Stimulated activated CD8-positive, alpha-beta memory T cell treated with anti-CD3 and anti-CD28 coated beads, Interleukin-15, amount 100 ng/mL, for 48 hours (primary cell): ENCODE results near the gene HOXC12.

Experiments
- DNase-seq, 2 donors: peaks; one replicate each; pipeline ENCODE4 v3.0.0-alpha.2; 2020; ENCODE audit warnings: low read depth in 2 of 2

HOXC12 gene

DNA sequence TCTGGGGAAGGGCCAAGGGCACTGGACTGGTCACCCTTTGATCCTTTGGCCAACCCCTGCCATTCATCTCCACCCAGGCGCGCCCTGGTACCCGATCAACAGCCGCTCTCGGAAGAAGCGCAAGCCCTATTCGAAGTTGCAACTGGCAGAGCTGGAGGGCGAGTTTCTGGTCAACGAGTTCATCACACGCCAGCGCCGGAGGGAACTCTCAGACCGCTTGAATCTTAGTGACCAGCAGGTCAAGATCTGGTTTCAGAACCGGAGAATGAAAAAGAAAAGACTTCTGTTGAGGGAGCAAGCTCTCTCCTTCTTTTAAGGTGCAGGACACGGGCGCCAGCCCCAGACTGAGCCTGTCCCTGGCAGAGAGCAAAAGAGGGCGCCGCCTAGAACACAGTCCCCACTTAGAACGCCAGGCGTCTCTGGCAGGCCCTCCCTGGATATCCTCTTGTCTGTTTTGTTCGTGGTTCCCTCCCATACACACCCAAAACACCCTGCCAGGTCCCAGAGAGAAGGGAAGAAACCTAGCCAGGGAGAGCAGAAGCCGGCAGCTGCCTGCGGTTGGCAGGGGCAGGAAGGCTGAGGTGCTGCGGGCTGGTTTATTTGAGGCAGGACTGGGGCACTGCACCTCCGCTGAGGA lies 1.7 kb downstream of the HOXC12 start:
- DNase-seq: no peak

- DNase-seq: no peak
Observed at GRCh38 chr12:53956914-53957536, 2.3 kb downstream of the HOXC12 start.

GRCh38 chr12:53958128-53958527 lies 3.4 kb downstream of the HOXC12 start:
- no peak for DNase-seq

DNA sequence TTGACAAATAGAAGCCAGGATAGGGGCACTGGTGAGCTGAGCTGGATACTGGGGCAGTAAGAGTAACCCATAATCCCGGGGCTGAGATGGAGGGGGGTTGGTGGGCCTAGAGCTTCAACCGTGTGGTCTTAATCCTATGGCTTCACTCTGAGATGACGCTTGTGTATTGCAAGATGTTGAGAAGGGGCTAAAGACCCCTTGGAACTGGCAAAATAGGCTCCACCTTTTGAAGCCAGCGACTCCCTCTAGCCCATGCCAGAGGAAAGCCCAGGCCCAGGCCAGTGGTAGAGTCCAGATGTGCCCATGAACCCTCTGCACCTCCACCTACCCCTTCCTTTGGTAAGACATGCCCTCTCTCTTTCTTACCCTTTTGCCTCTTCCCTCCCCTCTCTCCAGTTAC lies 4.6 kb downstream of the HOXC12 start:
- DNase-seq: no peak

GRCh38 chr12:53960187-53961024 lies 5.7 kb downstream of the HOXC12 start:
- no peak for DNase-seq

GRCh38 chr12:53961025-53961761 lies 6.5 kb downstream of the HOXC12 start:
- no peak for DNase-seq

- DNase-seq: no peak
Observed at GRCh38 chr12:53963005-53963404, 8.3 kb downstream of the HOXC12 start.

- no peak for DNase-seq
Observed at GRCh38 chr12:53963434-53964314, 9.0 kb downstream of the HOXC12 start.

DNA sequence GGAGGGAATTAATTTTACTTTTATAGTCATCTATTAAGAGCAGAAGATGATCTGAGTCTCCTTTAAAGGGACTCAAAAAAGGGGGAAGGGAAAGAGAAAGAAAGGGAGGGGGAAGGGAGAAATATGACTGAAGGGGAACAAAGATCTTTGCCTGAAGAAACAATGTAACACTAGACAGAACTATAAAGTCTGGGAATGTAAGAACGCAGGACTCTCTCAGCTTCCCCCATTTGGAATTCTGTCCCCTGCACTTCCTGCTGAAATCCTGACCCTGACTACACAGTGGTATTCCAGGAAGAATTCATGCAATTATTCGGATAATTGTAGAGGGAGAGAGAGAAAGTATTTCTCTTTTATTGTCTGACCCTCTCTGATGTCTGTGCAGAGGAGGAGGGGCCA lies 9.6 kb downstream of the HOXC12 start:
- no peak for DNase-seq

DNA sequence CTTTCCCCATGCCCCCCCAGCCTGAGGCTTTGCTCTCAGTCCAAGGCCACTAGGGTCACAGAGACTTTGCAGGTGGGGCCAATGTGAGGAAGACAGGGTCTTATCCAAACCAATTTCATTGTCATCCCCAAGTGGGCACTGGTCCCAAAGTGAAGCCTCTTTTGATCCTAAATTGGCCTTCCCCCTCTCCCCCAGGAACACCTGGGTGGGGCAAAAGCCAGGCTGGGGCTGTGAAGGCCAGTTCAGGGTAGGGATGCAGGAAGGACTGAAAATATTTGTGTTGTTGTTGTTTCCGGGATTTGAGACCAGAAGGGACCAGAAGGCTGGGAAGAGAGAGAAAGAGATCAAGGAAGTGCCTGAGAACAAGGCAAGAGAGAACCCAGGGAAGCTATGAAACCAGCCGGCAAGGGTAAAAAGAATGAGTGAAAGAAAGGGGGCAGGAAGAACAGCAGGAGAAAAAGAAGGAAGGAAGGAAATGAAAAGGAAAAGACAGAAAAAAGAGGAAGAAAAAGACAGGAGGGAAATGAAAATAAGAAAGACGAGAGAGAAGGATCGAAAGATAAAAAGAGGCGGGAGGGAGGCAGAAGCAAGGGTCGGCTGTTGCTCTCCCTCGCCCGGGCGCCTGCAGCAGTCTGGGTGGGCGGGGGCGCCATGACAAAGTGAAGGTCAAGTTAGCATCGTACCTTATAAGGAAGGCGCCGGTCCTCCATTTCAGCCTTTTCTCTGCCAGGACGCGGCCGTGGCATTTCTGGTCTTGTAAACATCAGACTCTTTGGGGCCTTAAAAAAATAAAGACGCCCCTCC lies 10.8 kb downstream of the HOXC12 start:
- DNase-seq: no peak

GRCh38 chr12:53966085-53966384 lies 11.3 kb downstream of the HOXC12 start:
- DNase-seq: no peak

- no peak for DNase-seq
Observed at GRCh38 chr12:53966385-53967133, 11.9 kb downstream of the HOXC12 start.

DNA sequence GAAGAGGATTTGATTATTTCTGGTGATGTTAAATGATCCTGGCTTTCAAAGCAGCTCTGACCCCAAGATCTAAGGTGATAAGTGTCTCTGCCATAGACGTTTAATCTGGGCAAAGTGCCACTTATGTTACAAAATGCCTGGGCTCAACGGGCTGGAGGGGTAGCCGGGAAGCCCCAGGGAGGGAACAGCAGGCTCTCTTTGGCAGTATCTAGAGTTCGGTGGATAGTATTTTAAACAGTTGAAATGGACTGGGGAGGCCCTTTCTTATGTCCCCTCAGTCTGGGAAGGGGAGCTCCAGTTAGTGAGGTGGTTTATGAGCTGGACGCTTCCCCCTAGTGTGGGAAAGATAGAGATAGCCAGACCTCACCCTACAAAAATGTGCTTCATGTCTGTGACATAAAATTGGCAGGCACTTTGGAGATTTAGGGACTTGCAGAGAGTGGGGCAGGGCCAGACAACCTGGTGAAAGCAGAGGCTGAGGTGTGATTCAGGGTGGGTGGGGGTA lies 12.8 kb downstream of the HOXC12 start:
- no peak for DNase-seq

DNA sequence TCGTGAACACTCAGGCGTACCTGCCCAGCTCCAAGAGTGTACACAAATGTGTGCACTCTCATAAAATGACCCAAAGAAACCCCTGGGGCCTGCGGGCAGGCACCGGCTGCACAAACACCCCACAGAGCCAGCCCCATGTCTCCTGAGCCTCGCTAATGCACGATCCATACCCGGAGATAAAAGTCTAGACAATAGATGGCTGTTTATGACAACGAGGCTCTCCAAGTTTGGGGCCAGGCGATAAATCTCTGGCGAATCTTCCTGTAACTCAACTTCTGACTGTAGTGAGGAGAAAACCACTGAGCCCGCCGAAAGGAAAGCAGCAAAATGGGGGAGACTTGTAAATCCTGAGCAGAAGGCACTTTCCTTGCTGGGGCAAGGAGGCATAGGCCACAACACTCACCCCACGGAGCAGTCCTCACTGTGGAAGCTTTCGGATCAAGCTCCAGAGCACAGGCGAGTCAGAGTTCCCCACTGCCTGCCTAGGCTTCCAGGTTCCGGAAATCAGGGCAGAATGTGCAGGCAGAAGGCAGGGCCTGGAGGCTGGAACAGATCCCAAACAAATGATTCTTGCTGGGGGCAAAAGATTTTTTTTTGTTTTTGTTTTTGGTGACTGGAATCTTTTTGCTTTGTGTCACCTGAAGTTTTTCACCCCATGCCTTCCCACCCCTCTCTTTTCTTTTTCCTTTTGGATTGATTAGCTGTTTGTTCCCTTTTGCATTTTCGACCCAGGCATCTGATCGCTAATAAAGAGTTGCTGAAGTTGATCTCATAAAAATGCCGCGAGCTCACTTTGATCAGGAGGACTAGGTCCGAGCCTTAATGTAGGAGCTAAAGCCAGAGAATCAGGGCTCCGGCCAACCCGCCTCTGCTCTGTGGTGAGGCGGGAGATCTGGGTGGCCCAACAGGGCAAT lies 13.8 kb downstream of the HOXC12 start:
- DNase-seq: no peak

GRCh38 chr12:53969588-53970259 lies 15.0 kb downstream of the HOXC12 start:
- DNase-seq: no peak

- DNase-seq: no peak
Observed at GRCh38 chr12:53970451-53970850, 15.7 kb downstream of the HOXC12 start.

DNA sequence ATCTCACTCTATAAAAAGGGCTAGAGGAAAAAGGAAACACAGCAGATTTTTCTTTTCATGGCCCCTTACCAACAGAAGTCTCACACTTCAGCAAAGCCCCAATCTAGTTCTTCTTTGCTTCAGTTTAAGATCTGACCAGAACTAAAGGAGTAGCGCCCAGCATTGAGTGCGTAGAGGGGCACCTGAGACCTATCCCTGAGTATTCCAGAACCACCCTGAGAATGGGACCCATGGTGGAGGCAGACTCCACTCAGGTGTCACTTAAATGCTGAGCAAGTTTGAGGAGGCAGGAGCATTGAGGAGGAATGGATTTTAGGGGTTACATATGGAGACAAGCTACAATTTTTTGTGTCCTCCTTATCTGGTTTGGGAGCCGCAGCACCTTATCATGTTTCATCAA lies 16.4 kb downstream of the HOXC12 start:
- no peak for DNase-seq

- DNase-seq: no peak
Observed at GRCh38 chr12:53971686-53972085, 17.0 kb downstream of the HOXC12 start.
